H1 (cell line): ENCODE results near the gene NME7.

ENCODE experiments used
- CHD2 ChIP-seq: IDR thresholded peaks from 2 replicates; pipeline ENCODE4 v1.6.1; 2012; ENCODE audit warnings: low read length, improper control_type of control experiment
- EP300 ChIP-seq, 2 experiments: IDR thresholded peaks; 1 replicate in 1 of 2; 2 replicates in 1 of 2; pipeline ENCODE4 v1.6.1; 2011 to 2012; ENCODE audit warnings: low read depth in 2 of 2, low read length in 2 of 2, mild to moderate bottlenecking in 2 of 2, borderline replicate concordance in 1 of 2, inconsistent platforms in 1 of 2, moderate library complexity in 1 of 2
- POLR2AphosphoS5 ChIP-seq: IDR thresholded peaks from 2 replicates; pipeline ENCODE4 v1.6.1; 2011; ENCODE audit warnings: low read depth, low read length
- TF ChIP-seq, protein P1 (sequence below), 3 experiments: IDR thresholded peaks; 1 replicate in 2 of 3; 2 replicates in 1 of 3; pipeline versions ENCODE4 v1.5.1 to v1.6.1; 2011; ENCODE audit warnings: low read length in 3 of 3, mild to moderate bottlenecking in 3 of 3, inconsistent platforms in 2 of 3, low read depth in 1 of 3, moderate library complexity in 1 of 3; ENCODE audit not compliant: insufficient read depth in 1 of 3; ENCODE audit errors: control extremely low read depth in 1 of 3

- TF ChIP-seq, protein P1, sequence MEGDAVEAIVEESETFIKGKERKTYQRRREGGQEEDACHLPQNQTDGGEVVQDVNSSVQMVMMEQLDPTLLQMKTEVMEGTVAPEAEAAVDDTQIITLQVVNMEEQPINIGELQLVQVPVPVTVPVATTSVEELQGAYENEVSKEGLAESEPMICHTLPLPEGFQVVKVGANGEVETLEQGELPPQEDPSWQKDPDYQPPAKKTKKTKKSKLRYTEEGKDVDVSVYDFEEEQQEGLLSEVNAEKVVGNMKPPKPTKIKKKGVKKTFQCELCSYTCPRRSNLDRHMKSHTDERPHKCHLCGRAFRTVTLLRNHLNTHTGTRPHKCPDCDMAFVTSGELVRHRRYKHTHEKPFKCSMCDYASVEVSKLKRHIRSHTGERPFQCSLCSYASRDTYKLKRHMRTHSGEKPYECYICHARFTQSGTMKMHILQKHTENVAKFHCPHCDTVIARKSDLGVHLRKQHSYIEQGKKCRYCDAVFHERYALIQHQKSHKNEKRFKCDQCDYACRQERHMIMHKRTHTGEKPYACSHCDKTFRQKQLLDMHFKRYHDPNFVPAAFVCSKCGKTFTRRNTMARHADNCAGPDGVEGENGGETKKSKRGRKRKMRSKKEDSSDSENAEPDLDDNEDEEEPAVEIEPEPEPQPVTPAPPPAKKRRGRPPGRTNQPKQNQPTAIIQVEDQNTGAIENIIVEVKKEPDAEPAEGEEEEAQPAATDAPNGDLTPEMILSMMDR (IDR thresholded peaks at IDR 0.05; ENCODE audit: control extremely low read depth in 1 of 3, insufficient read depth in 1 of 3, low read depth in 1 of 3, low read length in 3 of 3): no peak; a peak in 1 of 4 replicates
- TF ChIP-seq EP300 (IDR thresholded peaks at IDR 0.05; ENCODE audit: borderline replicate concordance in 1 of 2, low read depth in 2 of 2, low read length in 2 of 2): no peak
- no peak for TF ChIP-seq CHD2
- TF ChIP-seq POLR2AphosphoS5: no peak
Observed at GRCh38 chr1:169138866-169139670, 228.5 kb downstream of the NME7 start.
